ENCODE results near the gene UMODL1.

The UMODL1 gene

GRCh38 chr21:42079939-42080787 lies 9.0 kb downstream of the UMODL1 start:
- no peak for DNase-seq (ENCODE audit: low read depth in 2 of 2)

DNA sequence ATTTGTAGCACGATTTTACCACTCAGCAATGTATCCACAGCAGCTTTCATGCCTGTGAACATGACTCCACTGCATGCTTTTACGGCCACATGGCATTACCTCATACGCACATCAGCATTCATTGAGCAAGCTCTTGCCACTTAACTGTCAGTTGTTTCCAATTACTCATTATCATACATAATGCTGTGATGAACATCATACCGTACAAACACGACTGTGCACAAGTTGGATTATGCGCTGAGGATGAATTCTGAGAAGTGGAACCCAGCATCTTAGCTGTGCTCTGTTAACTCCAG lies 9.6 kb downstream of the UMODL1 start:
- DNase-seq (ENCODE audit: low read depth in 2 of 2) = no peak

DNA sequence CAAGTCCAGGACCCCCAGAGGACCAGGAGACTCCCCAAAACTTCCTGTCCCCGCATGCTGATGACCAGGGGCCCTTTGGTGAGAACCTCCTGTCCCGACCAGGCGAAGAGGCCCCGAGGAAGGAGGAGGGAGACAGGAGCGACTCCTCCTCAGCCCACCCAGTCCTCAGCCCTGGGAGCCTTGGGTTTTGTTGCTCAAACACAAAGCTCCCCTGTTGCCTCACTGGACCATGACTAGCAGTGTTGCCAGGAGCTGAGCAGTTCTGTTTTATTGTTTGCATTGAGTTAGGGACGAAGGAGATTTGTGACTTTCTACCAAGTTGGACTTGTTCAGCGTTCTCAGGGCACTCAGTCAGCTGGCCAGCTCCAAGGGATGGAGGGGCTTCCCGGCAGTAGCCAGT lies 10.0 kb downstream of the UMODL1 start:
- DNase-seq (ENCODE audit: low read depth in 2 of 2) = no peak

GRCh38 chr21:42081931-42082381 lies 10.8 kb downstream of the UMODL1 start:
- DNase-seq (ENCODE audit: low read depth in 2 of 2) = no peak

- DNase-seq (ENCODE audit: low read depth in 2 of 2) = no peak
These were observed 11.6 kb downstream of the UMODL1 start for GRCh38 chr21:42082501-42083360.

GRCh38 chr21:42083361-42083690 lies 12.2 kb downstream of the UMODL1 start:
- DNase-seq (ENCODE audit: low read depth in 2 of 2) = no peak

- DNase-seq (ENCODE audit: low read depth in 2 of 2) = no peak
These were observed 13.0 kb downstream of the UMODL1 start for GRCh38 chr21:42084079-42084478.

DNA sequence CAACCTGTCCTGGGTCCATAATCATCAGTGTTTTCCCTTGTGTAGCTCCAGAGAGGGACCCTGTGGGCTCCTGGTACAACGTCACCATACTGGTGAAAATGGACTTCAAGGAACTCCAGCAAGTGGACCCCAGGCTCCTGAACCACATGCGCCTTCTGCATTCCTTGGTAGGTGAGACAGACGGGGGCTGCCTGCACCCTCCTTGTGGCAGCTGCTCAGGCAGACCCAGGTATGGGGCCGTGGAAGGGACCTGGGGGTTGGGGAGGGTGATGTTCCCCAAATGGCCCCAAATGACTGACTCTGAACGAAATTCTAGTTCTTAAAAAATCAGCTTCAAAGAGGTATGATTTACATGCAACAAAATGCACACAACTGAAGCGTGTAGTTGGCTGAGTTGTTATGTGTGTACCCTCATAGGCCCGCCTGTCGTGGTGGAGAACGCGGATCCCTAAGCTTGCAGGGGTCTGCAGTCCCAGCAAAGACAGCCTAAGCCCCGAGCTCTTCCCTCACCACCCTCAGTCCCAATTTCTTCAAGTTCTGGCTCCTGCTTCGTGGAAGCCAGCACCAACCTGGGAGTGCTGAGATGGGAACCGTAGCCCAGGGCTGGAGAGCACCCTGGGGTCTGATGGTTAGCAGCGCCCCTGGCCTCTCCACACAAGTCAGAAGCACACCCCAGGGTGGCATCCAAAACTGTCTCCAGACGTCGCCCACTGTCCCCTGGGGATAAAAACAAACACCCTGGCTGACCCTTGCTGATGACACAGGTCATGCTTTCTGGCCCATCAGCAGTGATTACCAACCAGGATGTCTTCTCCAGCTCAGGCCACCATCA lies 14.3 kb downstream of the UMODL1 start:
- DNase-seq (ENCODE audit: low read depth in 2 of 2) = no peak

DNA sequence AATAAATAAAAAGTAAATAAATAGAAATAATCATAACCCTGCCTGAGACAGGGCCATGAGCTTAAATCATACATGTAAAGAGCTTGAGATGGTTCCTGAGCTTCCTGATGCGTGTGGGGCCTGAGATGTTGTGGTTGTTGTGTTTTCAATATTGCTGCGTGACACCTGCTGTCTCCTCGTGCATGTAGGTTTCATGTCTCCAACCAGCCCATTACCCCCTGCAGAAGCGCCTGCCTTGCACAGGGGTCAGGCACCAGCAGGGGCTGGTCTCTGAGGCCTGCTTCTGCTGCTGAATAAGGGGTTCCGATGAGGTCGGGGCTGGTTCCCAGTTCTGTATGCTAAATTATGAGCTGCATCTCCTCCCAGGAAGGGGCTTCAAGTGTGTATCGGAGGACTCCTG lies 15.9 kb downstream of the UMODL1 start:
- DNase-seq (ENCODE audit: low read depth in 2 of 2) = no peak

DNA sequence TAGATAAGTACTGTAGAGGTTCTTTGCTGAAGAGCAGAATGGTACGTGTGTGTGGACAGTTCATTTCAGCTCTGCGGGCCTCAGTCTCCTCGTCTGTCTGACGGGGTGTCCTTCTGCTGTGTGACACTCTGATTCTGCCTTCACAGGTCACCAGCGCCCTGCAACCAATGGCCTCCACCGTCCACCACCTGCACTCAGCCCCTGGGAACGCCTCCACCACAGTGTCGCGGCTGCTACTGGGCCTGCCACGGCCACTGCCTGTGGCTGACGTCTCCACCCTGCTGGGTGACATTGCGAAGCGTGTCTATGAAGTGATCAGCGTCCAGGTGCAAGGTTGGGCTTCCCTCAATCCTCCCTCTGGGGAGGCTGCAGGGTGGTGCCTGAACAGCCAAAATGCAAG lies 17.0 kb downstream of the UMODL1 start:
- DNase-seq (ENCODE audit: low read depth in 2 of 2) = no peak

- DNase-seq (ENCODE audit: low read depth in 2 of 2) = no peak
These were observed 17.5 kb downstream of the UMODL1 start for GRCh38 chr21:42088658-42089057.

GRCh38 chr21:42089093-42089631 lies 18.0 kb downstream of the UMODL1 start:
- no peak for DNase-seq (ENCODE audit: low read depth in 2 of 2)

DNA sequence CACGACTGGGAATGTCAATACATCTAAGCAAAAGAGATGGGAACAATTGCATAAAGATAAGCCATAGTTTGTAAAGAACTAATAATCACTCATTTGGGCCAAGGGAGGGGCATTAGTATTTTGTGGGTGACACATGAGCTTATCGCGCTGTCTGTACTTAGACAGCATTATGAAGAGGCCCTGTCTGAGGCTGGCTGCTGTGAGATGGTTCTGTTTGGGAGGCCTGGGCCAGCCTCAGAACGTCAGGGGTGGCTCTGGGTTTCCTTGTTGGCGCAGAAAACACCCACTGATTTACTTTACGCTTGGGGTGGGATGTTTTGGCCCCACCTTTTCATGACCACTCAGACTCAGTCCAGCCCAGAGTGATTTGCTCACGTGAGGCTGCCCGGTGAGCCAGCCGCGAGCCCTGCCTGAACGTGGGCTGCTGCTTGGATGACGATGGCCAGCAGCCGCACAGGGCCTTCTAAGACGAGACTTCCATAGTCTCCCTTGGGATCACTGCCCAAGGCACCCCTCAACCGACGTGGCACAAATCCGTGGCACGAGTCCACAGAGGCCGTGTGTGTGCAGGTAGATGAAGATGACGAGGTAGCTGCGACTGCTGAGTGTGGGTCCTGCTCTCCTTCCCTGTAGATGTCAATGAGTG lies 18.7 kb downstream of the UMODL1 start:
- DNase-seq (ENCODE audit: low read depth in 2 of 2) = no peak

- no peak for DNase-seq (ENCODE audit: low read depth in 2 of 2)
These were observed 20.9 kb downstream of the UMODL1 start for GRCh38 chr21:42091899-42092508.

GRCh38 chr21:42092771-42093170 lies 21.7 kb downstream of the UMODL1 start:
- no peak for DNase-seq (ENCODE audit: low read depth in 2 of 2)

DNA sequence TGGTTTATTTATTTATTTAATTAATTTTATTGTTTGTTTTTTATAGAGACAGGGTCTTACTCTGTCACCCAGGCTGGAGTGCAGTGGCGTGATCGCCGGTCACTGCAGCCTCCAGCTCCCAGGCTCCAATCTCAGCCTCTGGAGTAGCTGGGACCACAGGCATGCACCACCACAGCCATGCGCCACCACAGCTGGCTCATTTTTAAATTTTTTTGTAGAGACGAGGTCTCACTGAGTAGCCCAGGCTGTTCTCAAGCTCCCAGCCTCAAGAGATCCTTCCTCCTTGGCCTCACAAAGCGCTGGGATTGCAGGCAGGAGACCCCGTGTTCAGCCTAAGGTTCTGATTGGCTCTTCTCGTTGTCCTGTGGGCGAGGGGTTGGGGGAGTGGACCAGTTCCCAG lies 22.1 kb downstream of the UMODL1 start:
- DNase-seq (ENCODE audit: low read depth in 2 of 2) = no peak

- no peak for DNase-seq (ENCODE audit: low read depth in 2 of 2)
These were observed 22.9 kb downstream of the UMODL1 start for GRCh38 chr21:42093991-42094421.

DNA sequence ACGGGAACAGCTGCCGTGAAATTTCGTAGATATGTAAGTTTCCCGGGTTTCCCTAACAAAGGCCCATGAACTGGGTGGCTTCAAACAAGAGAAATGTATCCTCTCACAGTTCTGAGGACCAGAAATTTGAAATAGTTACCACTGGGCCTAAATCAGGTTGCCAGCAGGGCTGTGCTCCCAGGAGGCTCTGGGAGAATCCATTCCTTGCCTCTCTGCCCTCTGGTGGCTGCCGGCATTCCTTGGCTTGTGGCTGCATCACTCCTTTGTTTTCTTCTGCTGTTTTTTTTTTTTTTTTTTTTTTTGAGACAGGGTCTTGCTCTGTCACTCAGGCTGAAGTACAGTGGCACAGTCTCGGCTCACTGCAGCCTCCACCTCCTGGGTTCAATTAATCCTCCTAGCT lies 23.7 kb downstream of the UMODL1 start:
- no peak for DNase-seq (ENCODE audit: low read depth in 2 of 2)

- no peak for DNase-seq (ENCODE audit: low read depth in 2 of 2)
These were observed 24.5 kb downstream of the UMODL1 start for GRCh38 chr21:42095581-42095980.

- DNase-seq (ENCODE audit: low read depth in 2 of 2) = no peak
These were observed 25.4 kb downstream of the UMODL1 start for GRCh38 chr21:42096566-42096965.

GRCh38 chr21:42097274-42097673 lies 26.2 kb downstream of the UMODL1 start:
- DNase-seq (ENCODE audit: low read depth in 2 of 2) = no peak

Measured in stimulated activated CD8-positive, alpha-beta memory T cell treated with anti-CD3 and anti-CD28 coated beads, Interleukin-2, amount 100 ng/mL, for 1 hour (primary cell).